ENCODE results near the gene SULT4A1. TPM values are rescaled to one million over a fixed set of nuclear protein-coding genes. Genes with fewer than 3 reads are reported as not detected.

The SULT4A1 gene
- total RNA-seq, 1 donor from 2014 or later: 2.9 TPM

DNA sequence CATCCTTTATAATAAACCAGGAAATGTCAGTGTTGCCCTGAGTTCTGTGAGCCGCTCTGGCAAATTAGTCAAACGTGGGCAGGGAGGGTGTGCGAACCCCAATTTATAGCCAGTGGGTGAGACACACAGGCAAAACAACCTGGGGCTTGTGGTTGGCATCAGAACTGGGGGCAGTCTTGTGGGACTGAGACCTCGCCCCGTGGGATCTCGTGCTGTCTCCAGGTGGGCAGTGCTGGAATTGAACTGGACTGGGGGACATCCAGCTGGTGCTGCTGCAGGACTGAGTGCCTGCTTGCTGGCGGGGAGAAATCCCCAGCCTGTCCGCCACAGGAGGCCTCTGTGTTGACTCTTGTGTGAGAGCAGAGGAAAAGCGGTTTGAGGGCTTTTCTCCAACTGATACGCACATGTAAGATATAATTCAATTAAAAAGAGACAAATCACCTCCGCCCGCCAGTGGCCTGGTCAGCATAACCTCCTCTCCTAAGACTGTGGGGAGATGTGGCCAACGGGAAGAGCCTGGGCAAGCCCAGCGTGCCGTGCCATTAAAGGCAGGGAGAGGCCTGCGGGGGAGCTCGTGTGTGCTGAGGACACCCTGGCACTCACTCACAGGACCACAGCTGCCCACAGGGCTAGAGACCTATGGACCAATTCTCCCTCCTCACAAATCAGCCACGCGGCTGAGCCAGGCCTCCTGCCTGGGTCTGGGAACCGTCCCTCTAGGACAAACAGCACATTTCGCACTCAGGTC lies 18.4 kb downstream of the SULT4A1 start:
- Mint-ChIP-seq H3K4me1 (ENCODE audit: low read depth) (no peaks in the 10 kb centered on the region), H3K27me3 (ENCODE audit: low read depth) (peaks cover 5% of the 10 kb centered on the region), H3K4me3 (ENCODE audit: unreplicated experiment) (no peak overlapping the region), H3K9me3 (ENCODE audit: low read depth) (no peaks in the 10 kb centered on the region), H3K27ac (ENCODE audit: unreplicated experiment) (no peak overlapping the region), H3K36me3 (ENCODE audit: low read depth) (no peaks in the 10 kb centered on the region)
- TF ChIP-seq, protein P1, sequence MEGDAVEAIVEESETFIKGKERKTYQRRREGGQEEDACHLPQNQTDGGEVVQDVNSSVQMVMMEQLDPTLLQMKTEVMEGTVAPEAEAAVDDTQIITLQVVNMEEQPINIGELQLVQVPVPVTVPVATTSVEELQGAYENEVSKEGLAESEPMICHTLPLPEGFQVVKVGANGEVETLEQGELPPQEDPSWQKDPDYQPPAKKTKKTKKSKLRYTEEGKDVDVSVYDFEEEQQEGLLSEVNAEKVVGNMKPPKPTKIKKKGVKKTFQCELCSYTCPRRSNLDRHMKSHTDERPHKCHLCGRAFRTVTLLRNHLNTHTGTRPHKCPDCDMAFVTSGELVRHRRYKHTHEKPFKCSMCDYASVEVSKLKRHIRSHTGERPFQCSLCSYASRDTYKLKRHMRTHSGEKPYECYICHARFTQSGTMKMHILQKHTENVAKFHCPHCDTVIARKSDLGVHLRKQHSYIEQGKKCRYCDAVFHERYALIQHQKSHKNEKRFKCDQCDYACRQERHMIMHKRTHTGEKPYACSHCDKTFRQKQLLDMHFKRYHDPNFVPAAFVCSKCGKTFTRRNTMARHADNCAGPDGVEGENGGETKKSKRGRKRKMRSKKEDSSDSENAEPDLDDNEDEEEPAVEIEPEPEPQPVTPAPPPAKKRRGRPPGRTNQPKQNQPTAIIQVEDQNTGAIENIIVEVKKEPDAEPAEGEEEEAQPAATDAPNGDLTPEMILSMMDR (IDR thresholded peaks at IDR 0.05): no peak
- peak; percentile 53 for DNase-seq (ENCODE audit: low spot score)

DNA sequence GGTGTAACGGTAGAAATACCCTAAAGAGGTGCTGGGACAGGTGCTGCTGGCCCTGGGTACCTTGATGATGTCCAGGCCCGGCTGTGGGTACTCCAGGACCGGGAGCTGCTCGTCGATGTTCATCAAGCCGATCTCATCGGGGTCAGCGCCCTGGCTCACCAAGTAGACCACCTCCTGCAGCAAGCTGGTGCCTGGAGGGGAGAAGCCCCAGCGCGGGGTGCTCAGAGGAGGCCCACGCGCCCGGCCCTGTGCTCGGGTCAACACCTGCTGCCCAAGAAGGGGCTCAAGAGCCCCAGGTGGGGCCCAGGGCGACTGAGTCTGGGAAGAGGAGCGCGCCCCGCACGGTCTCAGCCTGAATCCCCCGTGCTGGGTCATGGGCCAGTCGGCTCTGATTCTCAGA lies 20.6 kb downstream of the SULT4A1 start:
- TF ChIP-seq, protein P1 (IDR thresholded peaks at IDR 0.05): no peak
- Mint-ChIP-seq H3K4me1 (ENCODE audit: low read depth) (no peaks in the 10 kb centered on the region), H3K36me3 (ENCODE audit: low read depth) (peaks cover 2% of the 10 kb centered on the region), H3K4me3 (ENCODE audit: unreplicated experiment) (no peak overlapping the region), H3K27ac (ENCODE audit: unreplicated experiment) (no peak overlapping the region), H3K9me3 (ENCODE audit: low read depth) (no peaks in the 10 kb centered on the region), H3K27me3 (ENCODE audit: low read depth) (peaks cover 2% of the 10 kb centered on the region)
- DNase-seq (ENCODE audit: low spot score): peak; percentile 93

DNA sequence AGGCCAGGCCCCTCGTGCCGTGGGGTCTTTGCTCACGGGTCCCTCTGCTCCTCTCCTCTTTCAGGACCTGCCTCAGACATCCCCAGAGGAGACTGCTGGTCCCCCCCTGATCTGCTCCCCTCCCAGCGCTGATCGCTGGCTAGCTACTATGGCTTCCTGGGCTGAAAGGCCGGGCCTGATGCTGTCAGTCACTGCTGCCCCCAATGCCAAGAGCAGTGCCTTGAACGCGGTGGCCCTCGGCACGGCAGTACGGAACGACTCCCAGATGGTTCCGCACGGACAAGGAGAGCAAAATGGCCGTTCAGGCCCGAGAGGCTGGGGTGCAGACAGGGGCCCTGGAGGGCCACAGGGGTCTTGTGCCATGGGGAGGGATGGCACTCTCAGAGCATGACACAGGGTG lies 21.5 kb downstream of the SULT4A1 start:
- TF ChIP-seq, protein P1 (IDR thresholded peaks at IDR 0.05): no peak
- peaks cover 2% of the 10 kb centered on the region for H3K36me3 Mint-ChIP-seq (ENCODE audit: low read depth)
- peaks cover 2% of the 10 kb centered on the region for H3K27me3 Mint-ChIP-seq (ENCODE audit: low read depth)
- no peak for DNase-seq (ENCODE audit: low spot score)
- H3K4me1 Mint-ChIP-seq (ENCODE audit: low read depth): no peaks in the 10 kb centered on the region
- no peaks in the 10 kb centered on the region for H3K9me3 Mint-ChIP-seq (ENCODE audit: low read depth)
- H3K27ac Mint-ChIP-seq (ENCODE audit: unreplicated experiment): no peak overlapping the region
- H3K4me3 Mint-ChIP-seq (ENCODE audit: unreplicated experiment): no peak overlapping the region

GRCh38 chr22:43840431-43840830 lies 21.9 kb downstream of the SULT4A1 start:
- Mint-ChIP-seq H3K4me1 (ENCODE audit: low read depth) (no peaks in the 10 kb centered on the region), H3K9me3 (ENCODE audit: low read depth) (no peaks in the 10 kb centered on the region), H3K27me3 (ENCODE audit: low read depth) (peaks cover 3% of the 10 kb centered on the region), H3K4me3 (ENCODE audit: unreplicated experiment) (no peak overlapping the region), H3K36me3 (ENCODE audit: low read depth) (peaks cover 5% of the 10 kb centered on the region), H3K27ac (ENCODE audit: unreplicated experiment) (no peak overlapping the region)
- TF ChIP-seq, protein P1 (IDR thresholded peaks at IDR 0.05): no peak
- DNase-seq (ENCODE audit: low spot score): no peak

- TF ChIP-seq, protein P1 (IDR thresholded peaks at IDR 0.05): no peak
- Mint-ChIP-seq H3K4me1 (ENCODE audit: low read depth) (no peaks in the 10 kb centered on the region), H3K27ac (ENCODE audit: unreplicated experiment) (no peak overlapping the region)
These were observed 22.5 kb downstream of the SULT4A1 start for GRCh38 chr22:43839781-43840180.

More at GRCh38 chr22:43839781-43840180, 22.5 kb downstream of the SULT4A1 start:
- Mint-ChIP-seq H3K36me3 (ENCODE audit: low read depth) (peaks cover 5% of the 10 kb centered on the region), H3K9me3 (ENCODE audit: low read depth) (no peaks in the 10 kb centered on the region), H3K27me3 (ENCODE audit: low read depth) (peaks cover 5% of the 10 kb centered on the region), H3K4me3 (ENCODE audit: unreplicated experiment) (no peak overlapping the region)
- DNase-seq (ENCODE audit: low spot score): no peak
